Suprapubic skin (tissue), 3 donors: ENCODE data around the gene DNAJC8.

ENCODE experiments used
- CTCF ChIP-seq, 2 donors: fragments of 200-600 bp in 1 of 2; fragments of 450-650 bp in 1 of 2; sonication (generic) in 1 of 2; IDR thresholded peaks; one replicate each; pipeline ENCODE4 v1.5.1; 2016 to 2019; ENCODE audit warnings: antibody characterized with exemption in 2 of 2, mild to moderate bottlenecking in 1 of 2, moderate library complexity in 1 of 2
- POLR2A ChIP-seq, 2 donors: fragments of 450-650 bp; IDR thresholded peaks; one replicate each; pipeline ENCODE4 v1.6.1; 2017; ENCODE audit warnings: antibody characterized with exemption in 2 of 2, mild to moderate bottlenecking in 2 of 2, moderate library complexity in 2 of 2

DNA sequence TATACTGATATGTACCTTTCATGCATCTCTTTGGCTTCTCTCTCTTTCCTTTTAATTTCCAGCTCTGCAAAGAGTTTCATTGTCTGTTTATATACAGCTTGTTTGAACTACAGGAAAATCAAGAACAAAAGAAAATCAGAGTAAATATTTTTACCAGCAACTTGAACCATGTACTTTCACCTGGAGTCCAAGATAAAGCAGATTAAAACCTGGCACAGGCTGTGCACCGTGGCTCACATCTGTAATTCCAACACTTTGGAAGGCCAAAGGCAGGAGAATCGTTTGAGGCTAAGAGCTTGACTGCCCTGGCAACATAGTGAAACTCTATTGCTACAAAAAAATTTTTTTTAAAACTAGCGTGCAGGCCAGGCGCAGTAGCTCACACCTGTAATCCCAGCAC lies 27.6 kb downstream of the DNAJC8 start:
- TF ChIP-seq CTCF (IDR thresholded peaks at IDR 0.05), result no peak
- no peak for TF ChIP-seq POLR2A (IDR thresholded peaks at IDR 0.05)
